DOHH2 (cell line): ENCODE results near the gene SPRR2G.
"Not testable (repeated sequence)": the region's sequence is repeated elsewhere in the genome, so short reads cannot be mapped to it uniquely, and the experiment has no call there.

Experiments used
- H3F3A ChIP-seq: fragments of 200-600 bp; sonication (generic), shearing (Covaris generic); 2 replicates; pipeline ENCODE4 v1.6.0; 2016; ENCODE audit warnings: antibody characterized with exemption, mild to moderate bottlenecking; ENCODE audit not compliant: control insufficient read depth, insufficient read depth
- H3K27ac ChIP-seq: fragments of 200-600 bp; sonication (generic); 2 replicates; pipeline ENCODE4 v1.5.1; 2014; ENCODE audit warnings: low read depth, mild to moderate bottlenecking, low read length, moderate library complexity
- H3K27me3 ChIP-seq: fragments of 200-600 bp; sonication (generic); 2 replicates; pipeline ENCODE4 v1.6.1; 2014; ENCODE audit warnings: mild to moderate bottlenecking, low read length, mixed read lengths; ENCODE audit not compliant: control insufficient read depth
- H3K36me3 ChIP-seq: fragments of 200-600 bp; sonication (generic); 2 replicates; pipeline ENCODE4 v1.6.1; 2014; ENCODE audit warnings: mild to moderate bottlenecking, low read length, moderate library complexity, mixed read lengths; ENCODE audit not compliant: control insufficient read depth
- H3K4me1 ChIP-seq: fragments of 200-600 bp; sonication (generic); 2 replicates; pipeline ENCODE4 v1.6.1; 2014; ENCODE audit warnings: mild to moderate bottlenecking, low read length, mixed read lengths; ENCODE audit not compliant: control insufficient read depth
- H3K4me2 ChIP-seq: fragments of 200-600 bp; sonication (generic); 2 replicates; pipeline ENCODE4 v1.6.0; 2014; ENCODE audit warnings: mild to moderate bottlenecking, low read length, moderate library complexity
- H3K4me3 ChIP-seq: fragments of 200-600 bp; sonication (generic); 2 replicates; pipeline ENCODE4 v1.5.1; 2014; ENCODE audit warnings: mild to moderate bottlenecking, low read length, mixed read lengths
- H3K79me2 ChIP-seq: fragments of 200-600 bp; sonication (generic); 2 replicates; pipeline ENCODE4 v1.6.1; 2014; ENCODE audit warnings: mild to moderate bottlenecking, low read length, mixed read lengths; ENCODE audit not compliant: control insufficient read depth
- H3K9me2 ChIP-seq: fragments of 200-600 bp; sonication (generic); replicated peaks from 2 replicates; pipeline ENCODE4 v1.6.1; 2014; ENCODE audit warnings: mild to moderate bottlenecking, low read length, mixed read lengths; ENCODE audit not compliant: control insufficient read depth
- H3K9me3 ChIP-seq: fragments of 200-600 bp; sonication (generic); 2 replicates; pipeline ENCODE4 v1.6.1; 2014; ENCODE audit warnings: antibody characterized with exemption, low read length, mixed read lengths; ENCODE audit not compliant: control insufficient read depth, insufficient read depth
- H4K20me1 ChIP-seq: fragments of 200-600 bp; sonication (generic); 2 replicates; pipeline ENCODE4 v1.6.0; 2014; ENCODE audit warnings: low read depth, mild to moderate bottlenecking, antibody characterized with exemption, low read length, moderate library complexity; ENCODE audit not compliant: control insufficient read depth, insufficient read depth
- EZH2phosphoT487 ChIP-seq: fragments of 200-600 bp; sonication (generic); IDR thresholded peaks from 2 replicates; pipeline ENCODE4 v1.6.1; 2017; ENCODE audit warnings: borderline replicate concordance, mild to moderate bottlenecking, antibody characterized with exemption, low read length, moderate library complexity, mixed read lengths
- TF ChIP-seq, protein P1 (sequence below): fragments of 200-600 bp; sonication (generic); IDR thresholded peaks from one replicate; pipeline ENCODE4 v1.5.1; 2014; ENCODE audit warnings: antibody characterized with exemption, mild to moderate bottlenecking, low read depth, low read length; ENCODE audit not compliant: poor library complexity, severe bottlenecking

SPRR2G gene

DNA sequence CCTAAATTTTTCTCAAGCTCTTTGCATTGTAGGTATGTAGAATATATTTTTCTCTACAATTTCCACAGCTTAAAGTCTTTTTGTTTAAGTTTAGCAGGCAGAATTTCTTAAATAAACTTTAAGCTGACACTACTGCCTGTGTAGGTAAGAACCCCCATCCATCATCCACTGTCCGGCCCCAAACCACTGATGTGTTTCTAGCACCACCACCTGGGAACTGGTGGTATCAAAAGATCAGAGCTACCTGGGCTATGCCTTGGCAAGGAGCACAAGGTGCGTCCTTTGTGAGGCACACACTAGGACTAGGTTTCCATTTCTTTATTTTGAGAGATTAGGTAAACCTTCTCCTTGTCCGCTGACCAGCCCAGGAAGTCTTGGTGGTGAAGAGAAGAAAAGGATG is 42.0 kb upstream of the SPRR2G start:
- Histone ChIP-seq H3K36me3 (no peaks in the 10 kb centered on the region), H3K27me3 (peaks cover 11% of the 10 kb centered on the region; the same call in 1 of the 2 replicates), H3K27ac (no peak overlapping the region), H4K20me1 (no peaks in the 10 kb centered on the region), H3K4me2 (no peak overlapping the region), H3K79me2 (no peaks in the 10 kb centered on the region), H3K4me1 (no peaks in the 10 kb centered on the region), H3K9me2 (no peaks in the 10 kb centered on the region), H3K4me3 (no peak overlapping the region), H3K9me3 (no peaks in the 10 kb centered on the region), H3F3A (no peaks in the 10 kb centered on the region)
- no peak for TF ChIP-seq EZH2phosphoT487
- TF ChIP-seq, protein P1, sequence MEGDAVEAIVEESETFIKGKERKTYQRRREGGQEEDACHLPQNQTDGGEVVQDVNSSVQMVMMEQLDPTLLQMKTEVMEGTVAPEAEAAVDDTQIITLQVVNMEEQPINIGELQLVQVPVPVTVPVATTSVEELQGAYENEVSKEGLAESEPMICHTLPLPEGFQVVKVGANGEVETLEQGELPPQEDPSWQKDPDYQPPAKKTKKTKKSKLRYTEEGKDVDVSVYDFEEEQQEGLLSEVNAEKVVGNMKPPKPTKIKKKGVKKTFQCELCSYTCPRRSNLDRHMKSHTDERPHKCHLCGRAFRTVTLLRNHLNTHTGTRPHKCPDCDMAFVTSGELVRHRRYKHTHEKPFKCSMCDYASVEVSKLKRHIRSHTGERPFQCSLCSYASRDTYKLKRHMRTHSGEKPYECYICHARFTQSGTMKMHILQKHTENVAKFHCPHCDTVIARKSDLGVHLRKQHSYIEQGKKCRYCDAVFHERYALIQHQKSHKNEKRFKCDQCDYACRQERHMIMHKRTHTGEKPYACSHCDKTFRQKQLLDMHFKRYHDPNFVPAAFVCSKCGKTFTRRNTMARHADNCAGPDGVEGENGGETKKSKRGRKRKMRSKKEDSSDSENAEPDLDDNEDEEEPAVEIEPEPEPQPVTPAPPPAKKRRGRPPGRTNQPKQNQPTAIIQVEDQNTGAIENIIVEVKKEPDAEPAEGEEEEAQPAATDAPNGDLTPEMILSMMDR: peak; percentile 56

DNA sequence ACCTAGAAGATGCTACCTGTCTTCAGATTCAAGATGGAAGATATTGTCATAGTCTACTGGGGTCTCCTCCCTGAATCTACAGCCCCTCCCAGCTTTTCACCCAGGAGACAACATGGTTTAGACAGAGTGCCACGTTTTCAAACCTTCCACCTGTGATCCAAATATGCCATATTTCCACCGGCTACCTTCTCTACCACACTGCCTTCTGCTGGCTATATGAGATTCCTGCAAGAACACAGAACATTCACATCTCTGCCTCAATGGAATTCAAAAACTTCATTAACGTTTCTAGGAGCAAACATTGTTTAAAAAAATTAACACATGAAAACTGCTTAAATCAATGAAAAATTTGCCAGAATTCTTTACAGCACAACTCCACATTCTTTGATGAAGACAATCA is 39.7 kb upstream of the SPRR2G start:
- no peaks in the 10 kb centered on the region for H3K79me2 ChIP-seq
- H3K9me2 ChIP-seq: no peaks in the 10 kb centered on the region
- no peak overlapping the region for H3K27ac ChIP-seq
- H3K27me3 ChIP-seq: peaks cover 11% of the 10 kb centered on the region; the same call in 1 of the 2 replicates
- H3K4me1 ChIP-seq: no peaks in the 10 kb centered on the region
- H3K4me3 ChIP-seq: no peak overlapping the region
- no peaks in the 10 kb centered on the region for H4K20me1 ChIP-seq
- H3K36me3 ChIP-seq: no peaks in the 10 kb centered on the region
- H3K9me3 ChIP-seq: no peaks in the 10 kb centered on the region
- no peak for TF ChIP-seq EZH2phosphoT487
- TF ChIP-seq, protein P1: peak; percentile 20
- H3F3A ChIP-seq: no peaks in the 10 kb centered on the region
- no peak overlapping the region for H3K4me2 ChIP-seq

DNA sequence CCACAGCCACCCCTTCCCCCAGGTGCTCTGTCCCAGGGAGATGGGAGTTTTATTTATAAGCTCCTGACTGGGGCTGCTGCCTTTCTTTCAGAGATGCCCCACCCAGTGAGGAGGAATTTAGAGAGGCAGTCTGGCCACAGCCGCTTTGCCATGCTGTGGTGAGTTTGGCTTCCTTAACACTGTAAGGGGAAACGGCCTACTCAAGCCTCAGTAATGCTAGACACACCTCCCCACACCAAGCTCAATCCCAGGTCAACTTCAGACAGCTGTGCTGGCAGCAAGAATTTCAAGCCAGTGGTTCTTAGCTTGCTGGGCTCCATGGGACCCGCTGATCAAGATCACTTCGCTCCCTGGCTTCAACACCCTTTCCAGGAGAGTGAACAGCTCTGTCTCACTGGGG is 37.6 kb upstream of the SPRR2G start:
- not testable (repeated sequence) for H4K20me1 ChIP-seq, H3K9me2 ChIP-seq, H3K27ac ChIP-seq, H3K9me3 ChIP-seq, H3K4me2 ChIP-seq, H3K79me2 ChIP-seq, H3K4me3 ChIP-seq, H3F3A ChIP-seq, H3K36me3 ChIP-seq, H3K4me1 ChIP-seq
- H3K27me3 ChIP-seq: peaks cover 11% of the 10 kb centered on the region; the same call in 1 of the 2 replicates

DNA sequence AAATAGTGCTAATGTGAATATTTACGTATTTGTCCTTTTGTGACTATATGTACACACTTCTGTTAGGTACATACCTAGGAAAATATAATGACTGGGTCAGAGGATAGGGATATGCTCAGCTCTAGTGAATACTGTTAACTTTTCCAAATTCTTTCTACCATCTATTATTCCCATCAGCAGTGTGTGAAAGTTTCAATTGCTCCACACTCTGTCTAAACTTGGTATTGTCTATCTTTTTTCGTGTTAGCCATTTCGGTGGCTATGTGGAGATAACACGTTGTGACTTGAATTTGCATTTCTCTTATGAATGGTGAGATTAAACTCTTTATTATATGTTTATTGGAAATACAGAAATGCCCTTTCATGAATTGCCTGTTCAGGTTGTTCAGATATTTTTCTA is 29.9 kb upstream of the SPRR2G start:
- H3K9me3 ChIP-seq: no peaks in the 10 kb centered on the region
- H4K20me1 ChIP-seq: no peaks in the 10 kb centered on the region
- H3K27me3 ChIP-seq: 0 out of 2 replicates have a peak, but pooled peaks cover 4% of the 10 kb centered on the region
- H3F3A ChIP-seq: no peaks in the 10 kb centered on the region
- H3K36me3 ChIP-seq: no peaks in the 10 kb centered on the region
- no peaks in the 10 kb centered on the region for H3K79me2 ChIP-seq
- H3K4me3 ChIP-seq: no peak overlapping the region
- H3K27ac ChIP-seq: no peak overlapping the region
- no peak for TF ChIP-seq EZH2phosphoT487
- TF ChIP-seq, protein P1: no peak
- no peak overlapping the region for H3K4me2 ChIP-seq
- no peaks in the 10 kb centered on the region for H3K9me2 ChIP-seq
- no peaks in the 10 kb centered on the region for H3K4me1 ChIP-seq
